GM13976 (cell line): ENCODE results near the gene NRXN2.

ENCODE experiments used
- DNase-seq: peaks from one replicate; pipeline ENCODE4 v3.0.0; 2012; ENCODE audit warnings: low spot score
- in situ Hi-C: fragments of 300-500 bp; cut with MboI; formaldehyde crosslinking; loops from one replicate; pipeline ENCODE4 v1.12.0; 2022; ENCODE audit warnings: low sequenced_read_pairs, mixed read lengths, inconsistent platforms; ENCODE audit not compliant: unreplicated experiment
- TF ChIP-seq, protein P1 (sequence below): IDR thresholded peaks from 2 replicates; pipeline ENCODE4 v1.5.1; 2012; ENCODE audit warnings: borderline replicate concordance, mild to moderate bottlenecking; ENCODE audit not compliant: insufficient read depth; ENCODE audit errors: extremely low read depth, missing control alignments, control extremely low read depth

Gene NRXN2

DNA sequence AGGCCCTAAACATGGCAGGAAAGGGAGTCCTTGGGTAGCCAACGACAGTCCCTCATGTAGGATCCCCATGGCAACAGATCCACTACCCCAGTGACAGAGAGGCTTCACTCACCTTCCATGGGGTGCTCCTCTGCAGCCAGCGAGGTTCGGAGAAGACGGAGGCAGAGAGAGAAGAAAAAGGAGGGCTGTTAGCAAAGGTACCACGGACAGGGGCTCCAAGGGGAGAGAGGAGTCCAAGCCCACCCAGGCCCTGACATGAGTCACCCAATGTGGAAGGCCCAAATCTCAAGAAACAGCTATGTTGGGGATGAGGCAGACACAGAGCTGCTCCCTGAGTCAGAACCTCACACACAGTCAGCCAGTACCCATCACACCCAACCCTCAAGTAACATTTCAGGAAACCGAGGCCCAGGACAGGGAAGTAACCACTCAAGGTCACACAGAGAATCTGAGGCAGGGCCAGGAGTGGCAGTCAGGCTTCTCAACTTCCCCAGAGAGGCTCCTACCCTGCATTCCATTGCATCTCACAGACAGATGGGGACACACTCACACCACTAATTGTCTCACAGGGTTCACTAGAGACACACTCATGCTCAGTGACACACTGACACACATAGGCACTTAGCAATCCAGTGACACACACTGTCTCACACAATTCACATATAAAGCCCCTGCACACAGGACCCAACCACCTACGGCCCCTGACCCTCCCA, 25.2 kb downstream of the NRXN2 start:
- DNase-seq = peak; percentile 18
- in situ Hi-C loops = no loop called here
- TF ChIP-seq, protein P1, sequence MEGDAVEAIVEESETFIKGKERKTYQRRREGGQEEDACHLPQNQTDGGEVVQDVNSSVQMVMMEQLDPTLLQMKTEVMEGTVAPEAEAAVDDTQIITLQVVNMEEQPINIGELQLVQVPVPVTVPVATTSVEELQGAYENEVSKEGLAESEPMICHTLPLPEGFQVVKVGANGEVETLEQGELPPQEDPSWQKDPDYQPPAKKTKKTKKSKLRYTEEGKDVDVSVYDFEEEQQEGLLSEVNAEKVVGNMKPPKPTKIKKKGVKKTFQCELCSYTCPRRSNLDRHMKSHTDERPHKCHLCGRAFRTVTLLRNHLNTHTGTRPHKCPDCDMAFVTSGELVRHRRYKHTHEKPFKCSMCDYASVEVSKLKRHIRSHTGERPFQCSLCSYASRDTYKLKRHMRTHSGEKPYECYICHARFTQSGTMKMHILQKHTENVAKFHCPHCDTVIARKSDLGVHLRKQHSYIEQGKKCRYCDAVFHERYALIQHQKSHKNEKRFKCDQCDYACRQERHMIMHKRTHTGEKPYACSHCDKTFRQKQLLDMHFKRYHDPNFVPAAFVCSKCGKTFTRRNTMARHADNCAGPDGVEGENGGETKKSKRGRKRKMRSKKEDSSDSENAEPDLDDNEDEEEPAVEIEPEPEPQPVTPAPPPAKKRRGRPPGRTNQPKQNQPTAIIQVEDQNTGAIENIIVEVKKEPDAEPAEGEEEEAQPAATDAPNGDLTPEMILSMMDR = no peak

DNA sequence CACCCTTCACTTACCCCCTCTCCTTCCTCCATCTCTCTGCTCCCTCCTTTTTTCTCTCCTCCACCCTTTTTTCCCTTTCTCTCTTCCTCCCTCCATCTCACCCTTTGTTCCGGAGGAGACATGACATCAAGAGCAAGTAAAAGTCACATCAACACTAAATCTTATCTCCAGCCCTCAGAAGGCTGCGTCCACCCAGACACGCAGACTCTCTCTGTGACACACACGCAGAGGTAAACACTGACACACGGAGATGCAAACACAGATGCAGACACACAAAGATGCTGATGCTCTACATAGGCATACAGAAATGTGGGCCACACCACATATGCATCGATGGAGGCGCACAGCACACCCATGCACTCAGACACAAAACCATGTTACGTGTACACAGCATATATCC, 27.0 kb downstream of the NRXN2 start:
- in situ Hi-C loops = no loop called here
- DNase-seq = no peak
- TF ChIP-seq, protein P1 = no peak

DNA sequence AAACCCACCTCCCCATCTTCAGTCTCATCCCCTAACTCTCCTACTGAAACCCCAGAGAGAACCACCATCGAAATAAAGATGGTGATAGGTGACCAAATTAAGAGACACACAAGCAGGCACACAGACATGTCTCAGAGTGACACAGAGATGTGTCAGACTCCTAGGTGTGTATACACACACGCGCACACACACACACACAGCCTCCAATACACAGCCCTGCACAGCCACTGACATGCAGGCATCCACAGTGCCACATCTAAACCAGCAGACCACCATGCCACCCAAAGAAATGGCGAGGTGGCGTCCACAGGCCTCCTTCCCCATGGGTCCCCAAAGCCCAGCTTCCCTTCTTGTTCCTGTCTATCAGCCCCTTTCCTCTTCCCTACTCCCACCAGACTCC, 27.4 kb downstream of the NRXN2 start:
- in situ Hi-C loops = no loop called here
- no peak for DNase-seq
- TF ChIP-seq, protein P1 = no peak

DNA sequence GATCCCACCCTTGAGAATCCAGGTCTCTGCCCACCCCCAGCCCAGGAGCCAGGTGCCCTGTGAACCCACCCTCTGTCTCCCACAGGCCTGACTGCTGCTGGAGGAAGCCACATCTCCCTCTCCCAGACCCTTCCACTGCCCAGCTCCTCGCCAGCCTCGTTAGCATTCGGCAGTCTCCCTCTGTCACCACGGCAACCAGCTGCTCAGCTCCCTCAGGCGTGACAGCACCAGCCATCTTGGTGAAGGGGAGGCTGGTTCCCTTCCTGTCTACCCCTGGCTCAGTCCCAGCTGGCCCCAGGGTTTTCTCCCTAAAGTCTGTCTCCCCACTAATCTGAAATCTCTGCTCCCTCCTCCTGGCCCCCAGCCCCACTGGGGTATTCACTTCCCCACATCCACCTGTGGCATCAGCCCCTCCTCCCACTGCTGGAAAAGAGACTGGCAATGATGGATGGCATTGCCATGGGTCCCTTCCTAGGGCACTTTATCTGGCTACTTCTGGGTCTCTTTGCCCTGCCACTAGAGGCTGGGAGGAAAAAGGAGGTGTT, 28.1 kb downstream of the NRXN2 start:
- DNase-seq = no peak
- TF ChIP-seq, protein P1 = no peak
- in situ Hi-C loops = no loop called here

DNA sequence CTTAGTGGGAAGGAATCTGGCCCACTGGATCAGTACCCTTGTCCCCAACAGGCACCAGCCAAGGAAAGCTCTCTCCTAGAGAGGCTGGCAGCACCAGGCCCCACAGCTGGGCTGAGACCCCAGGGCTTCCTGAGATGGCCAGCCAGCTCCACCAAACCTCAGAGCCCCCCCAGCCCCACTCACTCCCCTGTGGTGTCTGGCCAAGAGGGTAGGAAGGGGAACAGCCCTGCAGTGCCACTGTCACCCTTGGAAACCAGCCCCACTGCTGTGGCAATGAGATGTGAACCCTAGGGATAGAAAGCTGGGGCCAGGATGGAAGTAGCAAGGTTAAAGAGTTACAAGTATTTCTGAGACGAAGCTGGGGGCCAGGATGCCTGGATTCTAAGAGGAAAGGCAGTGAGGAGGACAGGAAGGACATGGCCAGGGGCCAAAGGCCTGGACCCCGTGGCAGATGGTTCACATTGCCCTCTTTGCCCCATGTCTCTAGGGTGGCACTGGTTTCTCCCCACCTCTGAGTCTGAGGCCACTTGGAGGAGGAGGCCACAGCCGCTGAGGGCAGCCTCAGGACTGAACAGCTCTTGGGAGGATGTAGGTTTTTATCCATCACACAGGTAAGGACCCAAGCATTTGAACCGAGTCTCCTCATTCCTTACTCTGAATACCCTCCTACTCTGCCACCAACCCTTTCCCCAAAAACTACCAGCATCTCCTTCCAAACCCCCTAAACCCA, 28.8 kb downstream of the NRXN2 start:
- TF ChIP-seq, protein P1 = no peak
- in situ Hi-C loops = no loop called here
- DNase-seq = no peak

DNA sequence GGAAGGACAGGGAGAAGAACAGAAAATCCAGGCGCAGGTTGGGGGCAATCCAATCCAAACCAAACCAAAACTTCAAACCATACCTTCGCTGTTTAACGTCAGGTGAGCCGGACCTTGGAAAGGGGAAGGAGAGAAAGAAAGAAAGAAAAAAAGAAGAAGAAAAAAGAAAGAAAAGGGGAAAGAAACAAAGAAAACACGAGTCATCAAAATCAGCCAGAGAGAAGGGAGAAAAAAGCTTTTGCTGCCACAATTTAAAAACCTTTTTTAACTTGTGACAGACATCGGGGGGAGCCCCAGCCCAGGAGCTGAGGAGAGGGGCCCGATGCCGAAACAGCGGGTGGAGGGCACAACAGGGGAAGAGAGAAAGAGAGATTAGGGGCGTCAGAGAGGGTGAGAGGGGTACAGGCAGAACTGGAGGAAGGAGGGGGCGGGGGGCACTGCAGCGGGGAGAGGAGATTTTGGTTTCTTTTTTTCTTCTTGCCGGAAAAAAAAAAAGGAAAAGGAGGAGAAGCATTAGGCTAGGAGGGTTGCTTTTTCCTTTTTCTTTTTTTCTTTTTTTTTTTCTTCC, 30.1 kb downstream of the NRXN2 start:
- in situ Hi-C loops = no loop called here
- no peak for DNase-seq
- TF ChIP-seq, protein P1 = no peak
